IMR-90 (cell line): ENCODE measurements around the gene OSCP1. TPM values are rescaled to one million over a fixed set of nuclear protein-coding genes. Genes with fewer than 3 reads are reported as not detected.
A peak's percentile ranks its signal among the peaks of the same experiment; 100 is the strongest.

ENCODE experiments used
- ATAC-seq: fragments of 200-7000 bp; cut with Tn5 transposase; 2 replicates; pipeline ENCODE4 v1.9.1; 2020; ENCODE audit warnings: low read depth, mild to moderate bottlenecking, moderate library complexity
- BruUV-seq: library from RNA; stranded (reverse); fragments of 400-500 nt; replicated peaks from 2 replicates; lab custom pipeline; 2021; lab: Mats Ljungman, UMichigan
- CTCF ChIA-PET: fragments of 300-600 bp; formaldehyde crosslinking; extraction: SDS; loops from one replicate; lab custom pipeline; 2021; ENCODE audit warnings: antibody characterized with exemption; lab: Yijun Ruan, JAX
- POLR2A ChIA-PET: fragments of 300-600 bp; sonication (Branson Sonifier 250); formaldehyde crosslinking; loops from one replicate; lab custom pipeline; 2022; ENCODE audit warnings: antibody characterized with exemption; ENCODE audit not compliant: unreplicated experiment; lab: Charles Lee
- DNase-seq: peaks from one replicate; pipeline ENCODE4 v3.0.0; 2013
- H2AFZ ChIP-seq: replicated peaks from 2 replicates; pipeline ENCODE3; 2013; ENCODE audit warnings: low read length, mild to moderate bottlenecking; ENCODE audit not compliant: poor library complexity
- H2AK5ac ChIP-seq: 2 replicates; pipeline ENCODE4 v1.6.1; 2013; ENCODE audit warnings: low read depth, low read length, inconsistent platforms
- H2AK9ac ChIP-seq: replicated peaks from 2 replicates; pipeline ENCODE3; 2013; ENCODE audit warnings: mild to moderate bottlenecking, low read depth, low read length, moderate library complexity; ENCODE audit not compliant: poor library complexity
- H2BK120ac ChIP-seq: 2 replicates; pipeline ENCODE4 v1.6.1; 2013; ENCODE audit warnings: low read depth, low read length, inconsistent platforms
- H2BK15ac ChIP-seq: 3 replicates; pipeline ENCODE4 v1.6.1; 2013; ENCODE audit warnings: low read depth, low read length, inconsistent platforms
- H2BK20ac ChIP-seq: 2 replicates; pipeline ENCODE4 v1.6.1; 2013; ENCODE audit warnings: low read depth, mild to moderate bottlenecking, inconsistent platforms, low read length, moderate library complexity
- H2BK5ac ChIP-seq: 2 replicates; pipeline ENCODE4 v1.6.1; 2013; ENCODE audit warnings: mild to moderate bottlenecking, low read depth, low read length, inconsistent platforms; ENCODE audit not compliant: poor library complexity, severe bottlenecking
- H3K14ac ChIP-seq: replicated peaks from 2 replicates; pipeline ENCODE4 v1.6.1; 2013; ENCODE audit warnings: low read depth, low read length, inconsistent platforms
- H3K18ac ChIP-seq: 2 replicates; pipeline ENCODE4 v1.6.1; 2013; ENCODE audit warnings: low read depth, low read length, control low read depth
- H3K23ac ChIP-seq: 2 replicates; pipeline ENCODE4 v1.6.1; 2013; ENCODE audit warnings: low read depth, low read length, inconsistent platforms
- H3K27ac ChIP-seq: 2 replicates; pipeline ENCODE4 v1.5.1; 2013; ENCODE audit warnings: mild to moderate bottlenecking, control low read depth, low read length; ENCODE audit not compliant: insufficient read depth
- H3K27me3 ChIP-seq: 2 replicates; pipeline ENCODE4 v1.6.1; 2013; ENCODE audit warnings: low read length; ENCODE audit not compliant: control insufficient read depth, insufficient read depth
- H3K36me3 ChIP-seq: 2 replicates; pipeline ENCODE4 v1.6.1; 2013; ENCODE audit warnings: low read length, mixed read lengths; ENCODE audit not compliant: control insufficient read depth, insufficient read depth
- H3K4ac ChIP-seq: 2 replicates; pipeline ENCODE4 v1.6.1; 2013; ENCODE audit warnings: low read depth, low read length, inconsistent platforms
- H3K4me1 ChIP-seq: 2 replicates; pipeline ENCODE4 v1.6.1; 2013; ENCODE audit warnings: low read length, mixed read lengths; ENCODE audit not compliant: control insufficient read depth, insufficient read depth
- H3K4me2 ChIP-seq: 2 replicates; pipeline ENCODE4 v1.6.1; 2013; ENCODE audit warnings: low read depth, mild to moderate bottlenecking, control low read depth, low read length, moderate library complexity
- H3K4me3 ChIP-seq: 2 replicates; pipeline ENCODE4 v1.5.1; 2013; ENCODE audit warnings: low read depth, mild to moderate bottlenecking, control low read depth, low read length, moderate library complexity; ENCODE audit not compliant: insufficient read depth
- H3K56ac ChIP-seq: 2 replicates; pipeline ENCODE4 v1.6.1; 2013; ENCODE audit warnings: low read length, inconsistent platforms; ENCODE audit not compliant: insufficient read depth; ENCODE audit errors: extremely low read depth
- H3K79me1 ChIP-seq, 2 experiments: 2 replicates each; pipeline ENCODE4 v1.6.1; 2013; ENCODE audit warnings: low read length in 2 of 2, inconsistent platforms in 1 of 2, low read depth in 1 of 2
- H3K9ac ChIP-seq: 2 replicates; pipeline ENCODE4 v1.6.1; 2013; ENCODE audit warnings: low read depth, low read length, control low read depth
- H3K9me1 ChIP-seq: 2 replicates; pipeline ENCODE4 v1.6.1; 2013; ENCODE audit warnings: low read length, inconsistent platforms; ENCODE audit not compliant: insufficient read depth
- H3K9me3 ChIP-seq: 2 replicates; pipeline ENCODE4 v1.6.1; 2013; ENCODE audit warnings: low read length; ENCODE audit not compliant: control insufficient read depth, insufficient read depth
- H4K20me1 ChIP-seq: 2 replicates; pipeline ENCODE4 v1.6.1; 2013; ENCODE audit warnings: low read length, inconsistent platforms; ENCODE audit not compliant: insufficient read depth
- H4K5ac ChIP-seq: 2 replicates; pipeline ENCODE4 v1.6.1; 2013; ENCODE audit warnings: mild to moderate bottlenecking, low read depth, low read length, control low read depth
- H4K8ac ChIP-seq, 2 experiments: 2 replicates each; pipeline ENCODE4 v1.6.1; 2013; ENCODE audit warnings: low read depth in 2 of 2, low read length in 2 of 2, control low read depth in 1 of 2, inconsistent platforms in 1 of 2
- H4K91ac ChIP-seq: 2 replicates; pipeline ENCODE4 v1.6.1; 2013; ENCODE audit warnings: low read depth, low read length, inconsistent platforms; ENCODE audit not compliant: insufficient read depth
- BHLHE40 ChIP-seq: fragments of 150-350 bp; IDR thresholded peaks from 2 replicates; pipeline ENCODE4 v1.6.1; 2016; ENCODE audit warnings: mild to moderate bottlenecking, low read depth, low read length
- MAFK ChIP-seq: IDR thresholded peaks from 2 replicates; pipeline ENCODE4 v1.6.1; 2012; ENCODE audit warnings: low read depth, low read length, improper control_type of control experiment
- NFE2L2 ChIP-seq: fragments of 150-350 bp; IDR thresholded peaks from 2 replicates; pipeline ENCODE4 v1.6.1; 2016; ENCODE audit warnings: low read depth, mild to moderate bottlenecking, low read length
- RAD21 ChIP-seq: IDR thresholded peaks from 2 replicates; pipeline ENCODE4 v1.6.1; 2012; ENCODE audit warnings: low read length, improper control_type of control experiment
- SMC3 ChIP-seq: fragments of 150-350 bp; IDR thresholded peaks from 2 replicates; pipeline ENCODE4 v1.6.1; 2016; ENCODE audit warnings: low read depth, mild to moderate bottlenecking, antibody characterized with exemption, low read length, moderate library complexity
- WGBS, 2 experiments: methylation state at CpG; one replicate each; pipeline versions ENCODE4 v1.1.5 to v1.1.7; 2013; ENCODE audit warnings: missing lambda C conversion rate in 2 of 2; ENCODE audit not compliant: insufficient read length in 1 of 2; ENCODE audit errors: extremely low coverage in 2 of 2; 5-methylcytosine and 5-hydroxymethylcytosine counted together
- dilution Hi-C: fragments of 300-500 bp; cut with HindIII; formaldehyde crosslinking; loops from one replicate; pipeline ENCODE4 v1.14.3; 2018; ENCODE audit warnings: low sequenced_read_pairs; ENCODE audit not compliant: unreplicated experiment
- in situ Hi-C: fragments of 300-500 bp; cut with MboI; formaldehyde crosslinking; loops from 3 replicates; pipeline ENCODE4 v1.14.3; 2019; ENCODE audit warnings: low sequenced_read_pairs, inconsistent platforms, mixed read lengths
- intact Hi-C: fragments of 100-400 bp; cut with micrococcal nuclease; formaldehyde crosslinking; loops from 2 replicates; pipeline ENCODE4 v1.10.0; 2022
- polyA plus RNA-seq, 3 experiments: library from polyadenylated mRNA; depleted of rRNA; stranded (reverse); fragments of >200 nt; gene quantifications; 2 replicates each; pipeline ENCODE4 v1.2.3, GENCODE V29; 2012; ENCODE audit warnings: low replicate concordance in 1 of 3
- total RNA-seq: library from RNA; depleted of rRNA; stranded (reverse); fragments of >200 nt; gene quantifications from 2 replicates; pipeline ENCODE4 v1.2.3, GENCODE V29; 2012

Gene OSCP1
- total and polyA plus RNA-seq, 2 of the 4 experiments (the other 2 are of a cell fraction) = 7.8 to 11.8 TPM

DNA sequence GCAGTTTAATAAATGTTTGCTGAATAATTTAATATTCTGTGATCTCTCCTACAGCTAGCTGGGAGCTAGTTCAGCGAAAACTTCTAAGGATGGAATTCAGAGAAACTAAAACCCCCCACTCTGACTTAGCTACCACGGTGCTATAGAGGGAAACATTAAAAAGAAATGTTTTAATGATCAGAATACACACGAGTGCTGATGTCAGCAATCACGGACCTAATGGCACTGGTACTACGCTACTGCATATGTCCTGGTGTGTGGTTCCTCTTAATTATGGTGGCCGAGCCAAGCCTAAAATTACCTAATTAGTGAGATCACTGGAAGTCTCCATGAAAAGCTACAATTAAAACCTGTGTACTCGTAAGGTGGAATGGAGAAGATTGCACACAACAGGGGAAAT is 28.6 kb downstream of the OSCP1 start:
- ChIA-PET CTCF (interaction anchor here (0.9 to 1.2 kb wide), 2 partner anchors 79 to 122 kb away, joined by 4 to 5 read pairs; no protein-coding TSS in a partner anchor), POLR2A (no interaction called here)
- no peak overlapping the region for H4K91ac ChIP-seq
- ATAC-seq (no peak), DNase-seq (no peak)
- H4K5ac ChIP-seq = no peak overlapping the region
- H3K23ac ChIP-seq = no peak overlapping the region
- dilution Hi-C loops (no loop called here), in situ Hi-C loops (loop anchor here (5.0 to 25.0 kb wide), 2 partner anchors 84 to 309 kb away; no protein-coding TSS in a partner anchor), intact Hi-C loops (loop anchor here (1.0 to 5.0 kb wide), 4 partner anchors 34 to 322 kb away; partner anchors contain the start of genes SH3D21 and STK40)
- H3K4ac ChIP-seq = no peak overlapping the region
- H2BK15ac ChIP-seq = no peak overlapping the region
- TF ChIP-seq MAFK = peak; percentile 62
- no peak for TF ChIP-seq NFE2L2
- TF ChIP-seq BHLHE40 = no peak
- no peak for TF ChIP-seq SMC3
- TF ChIP-seq RAD21 = no peak
- BruUV-seq = no TSS peak
- H2AK9ac ChIP-seq = no peak overlapping the region
- H3K9ac ChIP-seq = no peak overlapping the region
- H3K9me1 ChIP-seq = no peaks in the 10 kb centered on the region
- no peak overlapping the region for H3K4me2 ChIP-seq
- no peaks in the 10 kb centered on the region for H3K9me3 ChIP-seq
- H2AK5ac ChIP-seq = no peak overlapping the region
- no peak overlapping the region for H2AFZ ChIP-seq
- no peak overlapping the region for H2BK5ac ChIP-seq
- no peak overlapping the region for H3K27ac ChIP-seq
- no peak overlapping the region for H3K14ac ChIP-seq
- no peak overlapping the region for H4K8ac ChIP-seq
- H3K4me3 ChIP-seq = no peak overlapping the region
- no peaks in the 10 kb centered on the region for H4K20me1 ChIP-seq
- H3K56ac ChIP-seq = no peak overlapping the region
- no peak overlapping the region for H3K18ac ChIP-seq
- no peak overlapping the region for H2BK20ac ChIP-seq
- no peaks in the 10 kb centered on the region for H3K27me3 ChIP-seq
- peaks cover 3% of the 10 kb centered on the region; the same call in 1 of the 2 replicates for H3K36me3 ChIP-seq
- 0 out of 2 replicates have a peak overlapping the region, but pooled peaks have one; percentile 82 for H2BK120ac ChIP-seq
- no peaks in the 10 kb centered on the region for H3K79me1 ChIP-seq
- H3K4me1 ChIP-seq = peaks cover 5% of the 10 kb centered on the region
- WGBS, 2 experiments = no CpG with 5 or more reads among the region's 7 CpGs
